Mammary epithelial cell (primary cell): Measurements from ENCODE around the gene SLC9A7.

ENCODE experiments used
- EZH2 ChIP-seq: IDR thresholded peaks from 2 replicates; pipeline ENCODE4 v1.6.1; 2012; ENCODE audit warnings: low read length, inconsistent platforms, borderline replicate concordance
- TF ChIP-seq, protein P1 (sequence below), 2 donors: IDR thresholded peaks in 1 of 2; conservative IDR thresholded peaks in 1 of 2; 2 replicates each; pipeline ENCODE4 v1.5.1; 2011 to 2012; ENCODE audit warnings: inconsistent platforms in 2 of 2, low read length in 2 of 2, mild to moderate bottlenecking in 2 of 2, control low read depth in 1 of 2, low read depth in 1 of 2; ENCODE audit not compliant: insufficient read depth in 1 of 2; ENCODE audit errors: extremely low read depth in 1 of 2

GRCh38 chrX:46713672-46714490 is 45.0 kb downstream of the SLC9A7 start:
- TF ChIP-seq, protein P1, sequence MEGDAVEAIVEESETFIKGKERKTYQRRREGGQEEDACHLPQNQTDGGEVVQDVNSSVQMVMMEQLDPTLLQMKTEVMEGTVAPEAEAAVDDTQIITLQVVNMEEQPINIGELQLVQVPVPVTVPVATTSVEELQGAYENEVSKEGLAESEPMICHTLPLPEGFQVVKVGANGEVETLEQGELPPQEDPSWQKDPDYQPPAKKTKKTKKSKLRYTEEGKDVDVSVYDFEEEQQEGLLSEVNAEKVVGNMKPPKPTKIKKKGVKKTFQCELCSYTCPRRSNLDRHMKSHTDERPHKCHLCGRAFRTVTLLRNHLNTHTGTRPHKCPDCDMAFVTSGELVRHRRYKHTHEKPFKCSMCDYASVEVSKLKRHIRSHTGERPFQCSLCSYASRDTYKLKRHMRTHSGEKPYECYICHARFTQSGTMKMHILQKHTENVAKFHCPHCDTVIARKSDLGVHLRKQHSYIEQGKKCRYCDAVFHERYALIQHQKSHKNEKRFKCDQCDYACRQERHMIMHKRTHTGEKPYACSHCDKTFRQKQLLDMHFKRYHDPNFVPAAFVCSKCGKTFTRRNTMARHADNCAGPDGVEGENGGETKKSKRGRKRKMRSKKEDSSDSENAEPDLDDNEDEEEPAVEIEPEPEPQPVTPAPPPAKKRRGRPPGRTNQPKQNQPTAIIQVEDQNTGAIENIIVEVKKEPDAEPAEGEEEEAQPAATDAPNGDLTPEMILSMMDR (conservative IDR thresholded peaks at IDR 0.05 in 1 of 2, IDR thresholded peaks at IDR 0.05 in 1 of 2; ENCODE audit: extremely low read depth in 1 of 2, insufficient read depth in 1 of 2, low read depth in 1 of 2, low read length in 2 of 2): no peak
- no peak for TF ChIP-seq EZH2
